ENCODE data around the gene CYP4B1.

DNA sequence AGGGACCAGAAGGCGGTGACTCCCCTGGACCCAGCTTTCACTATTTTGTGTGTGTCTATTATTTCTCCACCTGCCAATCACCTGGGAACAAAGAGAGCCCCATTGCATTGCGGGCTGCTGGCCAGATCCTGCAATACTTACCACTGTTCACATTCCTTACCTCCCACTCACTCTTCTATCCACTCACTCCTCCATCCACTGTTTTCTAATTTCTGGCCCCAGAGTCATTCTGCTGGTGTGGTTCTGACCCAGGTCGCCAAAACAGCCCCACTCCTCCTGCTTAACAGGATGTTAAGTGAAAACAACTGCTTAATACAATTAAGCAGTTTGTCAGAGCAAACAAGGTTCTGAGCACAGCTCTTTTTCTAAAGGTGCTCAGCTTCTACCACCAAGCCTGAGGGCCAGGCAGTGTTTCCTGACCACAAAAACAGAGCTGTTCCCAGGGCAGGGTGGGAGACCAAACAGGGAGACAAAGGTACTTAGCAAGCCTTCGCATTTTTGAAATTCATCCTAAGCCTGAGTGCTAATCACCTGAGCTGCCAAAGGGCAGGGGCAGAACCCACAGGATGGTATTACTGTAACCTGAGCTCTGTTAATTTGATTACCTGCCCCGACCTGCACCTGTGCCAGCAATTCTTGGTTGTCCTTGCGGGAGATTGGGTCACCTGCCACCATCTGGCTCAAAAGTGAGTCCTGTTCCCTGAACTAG lies 41.4 kb upstream of the CYP4B1 start:
- TF ChIP-seq, protein P1, sequence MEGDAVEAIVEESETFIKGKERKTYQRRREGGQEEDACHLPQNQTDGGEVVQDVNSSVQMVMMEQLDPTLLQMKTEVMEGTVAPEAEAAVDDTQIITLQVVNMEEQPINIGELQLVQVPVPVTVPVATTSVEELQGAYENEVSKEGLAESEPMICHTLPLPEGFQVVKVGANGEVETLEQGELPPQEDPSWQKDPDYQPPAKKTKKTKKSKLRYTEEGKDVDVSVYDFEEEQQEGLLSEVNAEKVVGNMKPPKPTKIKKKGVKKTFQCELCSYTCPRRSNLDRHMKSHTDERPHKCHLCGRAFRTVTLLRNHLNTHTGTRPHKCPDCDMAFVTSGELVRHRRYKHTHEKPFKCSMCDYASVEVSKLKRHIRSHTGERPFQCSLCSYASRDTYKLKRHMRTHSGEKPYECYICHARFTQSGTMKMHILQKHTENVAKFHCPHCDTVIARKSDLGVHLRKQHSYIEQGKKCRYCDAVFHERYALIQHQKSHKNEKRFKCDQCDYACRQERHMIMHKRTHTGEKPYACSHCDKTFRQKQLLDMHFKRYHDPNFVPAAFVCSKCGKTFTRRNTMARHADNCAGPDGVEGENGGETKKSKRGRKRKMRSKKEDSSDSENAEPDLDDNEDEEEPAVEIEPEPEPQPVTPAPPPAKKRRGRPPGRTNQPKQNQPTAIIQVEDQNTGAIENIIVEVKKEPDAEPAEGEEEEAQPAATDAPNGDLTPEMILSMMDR (IDR thresholded peaks at IDR 0.05): no peak
- TF ChIP-seq POLR2AphosphoS5 (IDR thresholded peaks at IDR 0.05; ENCODE audit: insufficient read depth in 1 of 2, low read depth in 1 of 2) (no peak), POLR2A (IDR thresholded peaks at IDR 0.05) (no peak)
